GM12891 (cell line): ENCODE measurements around the gene CCT5.

Source experiments
- PAX5 ChIP-seq: IDR thresholded peaks from 2 replicates; pipeline ENCODE4 v1.6.1; 2011; ENCODE audit warnings: low read length, moderate library complexity, mild to moderate bottlenecking; ENCODE audit not compliant: insufficient read depth, severe bottlenecking
- POLR2A ChIP-seq: IDR thresholded peaks from 2 replicates; pipeline ENCODE4 v1.6.1; 2011; ENCODE audit warnings: low read depth, low read length, control low read depth
- POLR2AphosphoS5 ChIP-seq: IDR thresholded peaks from 2 replicates; pipeline ENCODE4 v1.6.1; 2011; ENCODE audit warnings: low read depth, low read length, control low read depth
- POU2F2 ChIP-seq: IDR thresholded peaks from 2 replicates; pipeline ENCODE4 v1.6.1; 2011; ENCODE audit warnings: low read depth, mild to moderate bottlenecking, control low read depth, low read length, moderate library complexity
- SPI1 ChIP-seq: IDR thresholded peaks from 2 replicates; pipeline ENCODE4 v1.6.1; 2011; ENCODE audit warnings: low read depth, low read length, control low read depth
- TAF1 ChIP-seq: IDR thresholded peaks from 2 replicates; pipeline ENCODE4 v1.6.1; 2011; ENCODE audit warnings: low read depth, low read length, control low read depth

DNA sequence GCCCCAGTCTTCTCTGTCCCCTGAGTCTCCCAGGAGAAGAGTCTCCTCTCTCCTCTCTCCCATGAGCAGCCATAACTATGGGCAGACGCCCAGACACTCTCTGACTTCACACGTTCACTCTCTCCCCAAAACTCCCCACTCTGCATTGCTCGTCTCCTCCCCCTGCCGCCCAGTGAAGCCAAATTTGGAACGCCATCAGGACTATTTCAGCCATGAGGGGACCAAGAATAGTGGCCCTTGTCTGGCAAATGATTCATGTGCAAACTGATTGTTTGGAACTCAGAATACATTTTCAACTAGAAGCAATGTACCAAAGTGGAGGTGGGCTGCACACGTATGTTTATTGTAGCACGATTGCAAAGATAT is 36.8 kb downstream of the CCT5 start:
- TF ChIP-seq PAX5 (no peak), POLR2A (no peak), POLR2AphosphoS5 (no peak), TAF1 (no peak), SPI1 (no peak), POU2F2 (no peak)
